WTC11 (cell line): ENCODE data around the gene MATN3. TPM values are rescaled to one million over a fixed set of nuclear protein-coding genes. Genes with fewer than 3 reads are reported as not detected.
A peak's percentile ranks its signal among the peaks of the same experiment; 100 is the strongest.

Experiments
- ATAC-seq: fragments of 200-7000 bp; cut with Tn5 transposase; 2 replicates; pipeline ENCODE4 v1.10.0; 2021; ENCODE audit warnings: mild to moderate bottlenecking, moderate library complexity
- CTCF ChIA-PET: fragments of 300-600 bp; sonication (Branson Sonifier 250); formaldehyde crosslinking; loops from one replicate; lab custom pipeline; 2021; ENCODE audit warnings: antibody characterized with exemption; lab: Charles Lee
- POLR2A ChIA-PET: fragments of 350-600 bp; sonication (Branson Sonifier 250); formaldehyde crosslinking; loops from one replicate; lab custom pipeline; 2021; ENCODE audit warnings: antibody characterized with exemption; lab: Charles Lee
- DNase-seq: peaks from one replicate; pipeline ENCODE4 v3.0.0; 2021; ENCODE audit warnings: low spot score
- H3K27ac Mint-ChIP-seq: 2 replicates; pipeline ENCODE4 v1.8.0; 2021; ENCODE audit warnings: mixed read lengths
- H3K27me3 Mint-ChIP-seq: 2 replicates; pipeline ENCODE4 v1.8.0; 2021; ENCODE audit warnings: low read depth, mild to moderate bottlenecking, moderate library complexity, mixed read lengths
- H3K36me3 Mint-ChIP-seq: 2 replicates; pipeline ENCODE4 v1.8.0; 2021; ENCODE audit warnings: mixed read lengths
- H3K4me1 Mint-ChIP-seq: 2 replicates; pipeline ENCODE4 v1.8.0; 2022; ENCODE audit warnings: mixed read lengths
- H3K4me3 Mint-ChIP-seq: 2 replicates; pipeline ENCODE4 v1.8.0; 2021; ENCODE audit warnings: mild to moderate bottlenecking, moderate library complexity, mixed read lengths
- H3K9me3 Mint-ChIP-seq: 2 replicates; pipeline ENCODE4 v1.8.0; 2021; ENCODE audit warnings: mixed read lengths
- CBFB ChIP-seq: sonication (generic); formaldehyde crosslinking; IDR thresholded peaks from 2 replicates; pipeline ENCODE4 v1.8.1; 2022; ENCODE audit warnings: mild to moderate bottlenecking, low read depth, missing genetic modification reagents
- EMX1 ChIP-seq: fragments of 250-450 bp; sonication (Bioruptor Pico); IDR thresholded peaks from 2 replicates; pipeline ENCODE4 v1.8.0; 2021; ENCODE audit warnings: mild to moderate bottlenecking
- GABPB1 ChIP-seq: sonication (generic); formaldehyde crosslinking; IDR thresholded peaks from 2 replicates; pipeline ENCODE4 v1.8.1; 2023; ENCODE audit warnings: mild to moderate bottlenecking, missing genetic modification reagents
- IRF2 ChIP-seq: sonication (generic); formaldehyde crosslinking; IDR thresholded peaks from 2 replicates; pipeline ENCODE4 v1.8.0; 2022; ENCODE audit warnings: low read depth, missing genetic modification reagents, borderline replicate concordance
- JUN ChIP-seq: sonication (generic); formaldehyde crosslinking; IDR thresholded peaks from 2 replicates; pipeline ENCODE4 v1.8.0; 2023; ENCODE audit warnings: mild to moderate bottlenecking, missing genetic modification reagents
- MYBL2 ChIP-seq: sonication (generic); formaldehyde crosslinking; IDR thresholded peaks from 2 replicates; pipeline ENCODE4 v1.8.1; 2023; ENCODE audit warnings: mild to moderate bottlenecking, moderate library complexity, missing genetic modification reagents
- ZNF416 ChIP-seq: fragments of 250-450 bp; sonication (Bioruptor Pico); IDR thresholded peaks from 2 replicates; pipeline ENCODE4 v1.9.0; 2021; ENCODE audit warnings: mild to moderate bottlenecking, inconsistent platforms
- total RNA-seq: library from RNA; stranded (reverse); gene quantifications from 3 replicates; pipeline ENCODE4 v1.2.3, GENCODE V29; 2021
- TF ChIP-seq, protein P1 (sequence below): fragments of 200-600 bp; IDR thresholded peaks from 2 replicates; pipeline ENCODE4 v1.8.0; 2022; ENCODE audit warnings: antibody characterized with exemption
- TF ChIP-seq, protein P2 (sequence below): sonication (generic); formaldehyde crosslinking; IDR thresholded peaks from 2 replicates; pipeline ENCODE4 v1.8.1; 2023; ENCODE audit warnings: mild to moderate bottlenecking, missing genetic modification reagents, moderate library complexity
- TF ChIP-seq, protein P3 (sequence below): fragments of 250-450 bp; sonication (Bioruptor Pico); IDR thresholded peaks from 2 replicates; pipeline ENCODE4 v1.8.0; 2021; ENCODE audit warnings: mild to moderate bottlenecking
- TF ChIP-seq, protein P4 (sequence below): sonication (generic); formaldehyde crosslinking; conservative IDR thresholded peaks from 2 replicates; pipeline ENCODE4 v1.8.1; 2022; ENCODE audit warnings: mild to moderate bottlenecking, missing genetic modification reagents

Gene MATN3
- total RNA-seq, 1 experiment from 2014 or later: 6.3 TPM

DNA sequence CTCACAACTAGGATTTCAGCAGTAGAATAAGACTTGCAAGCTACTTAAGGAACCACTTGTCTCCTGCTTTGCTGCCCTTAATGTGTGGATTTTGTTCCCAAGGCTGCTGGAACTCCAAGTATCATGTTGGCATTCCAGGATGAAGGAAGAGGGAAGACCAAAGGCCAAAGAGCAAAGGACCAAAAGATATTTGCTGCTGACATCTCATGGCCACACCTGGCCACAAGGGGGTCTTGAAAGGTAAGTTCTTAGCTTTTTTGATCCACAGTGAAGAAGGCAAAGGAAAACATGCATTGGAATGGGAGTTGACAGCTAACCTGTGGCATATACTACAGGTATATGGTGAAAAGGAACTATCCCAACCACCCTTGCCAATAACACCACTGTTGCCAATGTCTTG is 3.9 kb upstream of the MATN3 start:
- TF ChIP-seq, protein P1, sequence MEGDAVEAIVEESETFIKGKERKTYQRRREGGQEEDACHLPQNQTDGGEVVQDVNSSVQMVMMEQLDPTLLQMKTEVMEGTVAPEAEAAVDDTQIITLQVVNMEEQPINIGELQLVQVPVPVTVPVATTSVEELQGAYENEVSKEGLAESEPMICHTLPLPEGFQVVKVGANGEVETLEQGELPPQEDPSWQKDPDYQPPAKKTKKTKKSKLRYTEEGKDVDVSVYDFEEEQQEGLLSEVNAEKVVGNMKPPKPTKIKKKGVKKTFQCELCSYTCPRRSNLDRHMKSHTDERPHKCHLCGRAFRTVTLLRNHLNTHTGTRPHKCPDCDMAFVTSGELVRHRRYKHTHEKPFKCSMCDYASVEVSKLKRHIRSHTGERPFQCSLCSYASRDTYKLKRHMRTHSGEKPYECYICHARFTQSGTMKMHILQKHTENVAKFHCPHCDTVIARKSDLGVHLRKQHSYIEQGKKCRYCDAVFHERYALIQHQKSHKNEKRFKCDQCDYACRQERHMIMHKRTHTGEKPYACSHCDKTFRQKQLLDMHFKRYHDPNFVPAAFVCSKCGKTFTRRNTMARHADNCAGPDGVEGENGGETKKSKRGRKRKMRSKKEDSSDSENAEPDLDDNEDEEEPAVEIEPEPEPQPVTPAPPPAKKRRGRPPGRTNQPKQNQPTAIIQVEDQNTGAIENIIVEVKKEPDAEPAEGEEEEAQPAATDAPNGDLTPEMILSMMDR: peak; percentile 36; the same call in 1 of the 2 replicates
- TF ChIP-seq MYBL2 (CRISPR knock-in tag): no peak
- TF ChIP-seq, protein P2, sequence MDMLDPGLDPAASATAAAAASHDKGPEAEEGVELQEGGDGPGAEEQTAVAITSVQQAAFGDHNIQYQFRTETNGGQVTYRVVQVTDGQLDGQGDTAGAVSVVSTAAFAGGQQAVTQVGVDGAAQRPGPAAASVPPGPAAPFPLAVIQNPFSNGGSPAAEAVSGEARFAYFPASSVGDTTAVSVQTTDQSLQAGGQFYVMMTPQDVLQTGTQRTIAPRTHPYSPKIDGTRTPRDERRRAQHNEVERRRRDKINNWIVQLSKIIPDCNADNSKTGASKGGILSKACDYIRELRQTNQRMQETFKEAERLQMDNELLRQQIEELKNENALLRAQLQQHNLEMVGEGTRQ (CRISPR knock-in tag): no peak
- TF ChIP-seq, protein P3, sequence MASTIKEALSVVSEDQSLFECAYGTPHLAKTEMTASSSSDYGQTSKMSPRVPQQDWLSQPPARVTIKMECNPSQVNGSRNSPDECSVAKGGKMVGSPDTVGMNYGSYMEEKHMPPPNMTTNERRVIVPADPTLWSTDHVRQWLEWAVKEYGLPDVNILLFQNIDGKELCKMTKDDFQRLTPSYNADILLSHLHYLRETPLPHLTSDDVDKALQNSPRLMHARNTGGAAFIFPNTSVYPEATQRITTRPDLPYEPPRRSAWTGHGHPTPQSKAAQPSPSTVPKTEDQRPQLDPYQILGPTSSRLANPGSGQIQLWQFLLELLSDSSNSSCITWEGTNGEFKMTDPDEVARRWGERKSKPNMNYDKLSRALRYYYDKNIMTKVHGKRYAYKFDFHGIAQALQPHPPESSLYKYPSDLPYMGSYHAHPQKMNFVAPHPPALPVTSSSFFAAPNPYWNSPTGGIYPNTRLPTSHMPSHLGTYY (CRISPR knock-in tag): no peak
- no peak for TF ChIP-seq EMX1
- Mint-ChIP-seq H3K36me3 (peaks cover 19% of the 10 kb centered on the region), H3K9me3 (peaks cover 29% of the 10 kb centered on the region), H3K27me3 (peaks cover 31% of the 10 kb centered on the region), H3K4me3 (no peak overlapping the region), H3K4me1 (peaks cover 15% of the 10 kb centered on the region), H3K27ac (no peak overlapping the region)
- ChIA-PET POLR2A (no interaction called here), CTCF (interaction anchor here (0.5 to 3.7 kb wide), 24 partner anchors 9 to 215 kb away, joined by 3 to 62 read pairs (median 8); partner anchors contain the start of genes LAPTM4A and WDR35)
- ATAC-seq: 0 out of 2 replicates have a peak, but pooled peaks have one; percentile 4
- peak; percentile 35 for DNase-seq

DNA sequence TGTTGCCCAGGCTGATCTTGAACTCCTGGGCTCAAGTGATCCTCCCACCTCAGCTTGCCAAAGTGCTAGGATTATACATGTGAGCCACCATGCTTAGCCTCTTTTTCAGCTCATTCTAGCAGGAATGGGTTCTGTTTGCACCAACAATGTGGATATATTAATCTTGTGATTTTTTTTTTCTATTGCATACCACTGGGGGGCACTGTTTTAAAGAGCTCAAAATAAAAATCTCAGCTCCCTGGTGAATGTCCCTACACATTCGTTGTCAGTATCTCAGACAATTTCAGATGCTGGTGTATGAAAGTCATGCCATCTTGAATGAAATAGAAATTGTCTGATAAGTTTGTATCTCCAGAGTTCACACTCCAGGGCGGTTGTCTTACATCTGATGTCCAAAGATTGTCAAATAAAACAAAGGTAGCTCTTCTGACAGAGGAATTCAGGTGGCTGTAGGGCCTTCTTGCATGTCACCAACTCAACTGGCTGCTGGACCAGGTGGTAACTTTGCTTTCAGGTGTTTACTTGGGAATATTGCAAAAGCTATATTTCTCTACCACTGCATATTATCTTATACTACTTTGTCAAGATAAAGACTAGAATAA is 3.1 kb upstream of the MATN3 start:
- ATAC-seq (no peak), DNase-seq (no peak)
- ChIA-PET CTCF (interaction anchor here (0.5 to 3.7 kb wide), 60 partner anchors 8 to 387 kb away, joined by 3 to 62 read pairs (median 5); partner anchors contain the start of genes LAPTM4A, SDC1 and WDR35), POLR2A (interaction anchor here (1.2 kb wide), 1 partner anchor 36 kb away, joined by 8 read pairs; the partner anchor contains the start of gene LAPTM4A)
- H3K27me3 Mint-ChIP-seq: peaks cover 38% of the 10 kb centered on the region
- no peak overlapping the region for H3K27ac Mint-ChIP-seq
- TF ChIP-seq, protein P1: peak; percentile 38
- TF ChIP-seq, protein P4, sequence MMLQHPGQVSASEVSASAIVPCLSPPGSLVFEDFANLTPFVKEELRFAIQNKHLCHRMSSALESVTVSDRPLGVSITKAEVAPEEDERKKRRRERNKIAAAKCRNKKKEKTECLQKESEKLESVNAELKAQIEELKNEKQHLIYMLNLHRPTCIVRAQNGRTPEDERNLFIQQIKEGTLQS (CRISPR knock-in tag): no peak
- peaks cover 15% of the 10 kb centered on the region for H3K4me1 Mint-ChIP-seq
- peaks cover 22% of the 10 kb centered on the region for H3K9me3 Mint-ChIP-seq
- peaks cover 12% of the 10 kb centered on the region for H3K36me3 Mint-ChIP-seq
- H3K4me3 Mint-ChIP-seq: no peak overlapping the region

DNA sequence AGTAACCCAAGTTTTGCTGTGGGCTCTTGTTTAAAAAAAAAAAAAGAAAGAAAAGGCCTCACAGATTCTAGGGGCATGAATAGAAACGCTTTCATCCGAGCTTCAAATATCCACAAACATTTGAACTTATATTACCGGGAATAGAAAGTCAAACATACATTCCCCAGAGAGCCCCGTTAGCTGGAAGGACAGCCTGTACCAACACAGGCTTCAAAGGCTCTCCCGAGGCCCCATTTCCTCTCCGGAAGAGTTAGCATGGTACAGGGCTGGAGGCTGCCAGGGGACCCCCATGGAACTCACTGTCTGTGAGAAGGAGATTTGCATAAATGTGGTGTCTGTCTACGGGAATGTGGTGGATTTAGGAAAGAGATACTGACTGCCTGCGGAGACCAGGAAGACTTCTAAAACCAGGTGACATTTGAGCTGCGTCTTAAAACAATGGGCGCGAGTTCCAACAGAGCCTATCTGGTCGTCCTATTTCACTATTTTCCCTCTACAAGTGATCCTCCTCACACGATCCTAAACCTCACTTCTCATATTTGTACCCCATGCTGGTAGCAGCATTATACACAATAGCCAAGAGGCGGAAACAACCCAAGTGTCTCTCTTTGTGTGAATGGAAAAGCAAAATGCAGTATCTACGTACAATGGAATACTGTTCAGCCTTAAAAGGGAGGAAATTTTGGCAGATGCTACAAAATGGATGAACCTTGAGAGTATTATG is 820 bp upstream of the MATN3 start:
- H3K27ac Mint-ChIP-seq: no peak overlapping the region
- TF ChIP-seq ZNF416 (CRISPR knock-in tag) (no peak), GABPB1 (no peak), IRF2 (CRISPR knock-in tag) (no peak), CBFB (CRISPR knock-in tag) (no peak), JUN (no peak)
- TF ChIP-seq, protein P1: no peak
- TF ChIP-seq, all 79 proteins: peak for 0
- POLR2A ChIA-PET: interaction anchor here (0.6 to 2.3 kb wide), 5 partner anchors 23 to 324 kb away, joined by 3 to 9 read pairs (median 3); partner anchors contain the start of genes LAPTM4A and WDR35
- peak overlapping the region; percentile 79 for H3K4me3 Mint-ChIP-seq
- H3K4me1 Mint-ChIP-seq: peaks cover 15% of the 10 kb centered on the region
- DNase-seq (no peak), ATAC-seq (peak; percentile 38)
- H3K27me3 Mint-ChIP-seq: peaks cover 42% of the 10 kb centered on the region
- peaks cover 3% of the 10 kb centered on the region; the same call in 1 of the 2 replicates for H3K36me3 Mint-ChIP-seq
- peaks cover 7% of the 10 kb centered on the region for H3K9me3 Mint-ChIP-seq
- CTCF ChIA-PET: interaction anchor here (0.7 to 2.8 kb wide), 7 partner anchors 13 to 221 kb away, joined by 3 to 11 read pairs (median 9); partner anchors contain the start of genes LAPTM4A and SDC1
